ENCODE results near the gene SLA2. TPM values are rescaled to one million over a fixed set of nuclear protein-coding genes. Genes with fewer than 3 reads are reported as not detected.
"Not testable (repeated sequence)": the region's sequence is repeated elsewhere in the genome, so short reads cannot be mapped to it uniquely, and the experiment has no call there.

The SLA2 gene, protein sequence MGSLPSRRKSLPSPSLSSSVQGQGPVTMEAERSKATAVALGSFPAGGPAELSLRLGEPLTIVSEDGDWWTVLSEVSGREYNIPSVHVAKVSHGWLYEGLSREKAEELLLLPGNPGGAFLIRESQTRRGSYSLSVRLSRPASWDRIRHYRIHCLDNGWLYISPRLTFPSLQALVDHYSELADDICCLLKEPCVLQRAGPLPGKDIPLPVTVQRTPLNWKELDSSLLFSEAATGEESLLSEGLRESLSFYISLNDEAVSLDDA
- under 1 TPM; 0.32 to 0.54 (median 0.44) TPM for polyA plus RNA-seq (ENCODE audit: insufficient read length in 4 of 4)

DNA sequence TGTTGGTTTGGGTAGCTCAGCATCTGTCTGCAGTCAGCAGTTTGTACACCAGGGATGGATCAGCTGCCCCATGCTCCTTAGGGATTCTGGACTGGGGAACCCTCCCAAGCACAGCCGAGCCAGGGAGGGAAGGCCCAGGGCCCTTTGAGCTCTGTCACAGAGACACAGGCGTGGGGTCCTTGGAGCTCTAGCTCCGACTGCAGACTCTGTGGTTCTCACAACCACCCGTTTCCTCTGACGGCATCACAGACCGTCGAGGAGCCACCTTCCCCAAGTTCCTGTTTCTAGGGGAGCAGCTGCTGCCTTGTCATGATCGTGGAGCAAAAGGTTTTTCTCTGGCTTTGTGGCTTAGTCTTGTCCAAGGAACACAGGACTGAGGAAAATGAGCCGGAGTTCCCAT, at the start of gene SLA2:
Gene SLA2 (minus strand): TSS at position 199 of the 400 bp plus-strand sequence. CDS start 4,861 bp downstream, outside the sequence.
- DNase-seq (ENCODE audit: low read depth in 4 of 4, low spot score in 3 of 4), result no peak

- not testable (repeated sequence) for DNase-seq (ENCODE audit: low read depth in 4 of 4, low spot score in 3 of 4)
These were observed 49.5 kb upstream of the SLA2 start for GRCh38 chr20:36695467-36695866.

GRCh38 chr20:36688630-36689029, 42.6 kb upstream of the SLA2 start:
- no peak for DNase-seq (ENCODE audit: low read depth in 4 of 4, low spot score in 3 of 4)

DNA sequence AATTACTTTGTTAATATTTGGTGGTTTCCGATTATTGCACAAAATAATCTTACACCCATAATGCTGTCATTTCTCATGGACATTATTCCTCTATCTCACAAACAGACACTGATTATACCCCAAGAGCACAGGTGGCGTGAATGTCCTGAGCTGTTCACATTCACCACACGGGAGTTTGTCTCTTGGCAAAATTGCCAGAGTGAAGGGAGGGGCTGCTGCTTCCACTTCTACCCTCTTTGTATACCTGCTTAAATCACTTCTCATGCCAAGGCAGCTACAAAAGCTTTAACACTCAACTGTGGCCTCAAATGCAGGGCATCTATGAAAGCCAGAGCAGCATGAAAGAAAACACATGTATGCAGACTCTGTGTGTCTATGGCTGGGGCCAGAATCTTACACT, 41.9 kb upstream of the SLA2 start:
- no peak for DNase-seq (ENCODE audit: low read depth in 4 of 4, low spot score in 3 of 4)

DNA sequence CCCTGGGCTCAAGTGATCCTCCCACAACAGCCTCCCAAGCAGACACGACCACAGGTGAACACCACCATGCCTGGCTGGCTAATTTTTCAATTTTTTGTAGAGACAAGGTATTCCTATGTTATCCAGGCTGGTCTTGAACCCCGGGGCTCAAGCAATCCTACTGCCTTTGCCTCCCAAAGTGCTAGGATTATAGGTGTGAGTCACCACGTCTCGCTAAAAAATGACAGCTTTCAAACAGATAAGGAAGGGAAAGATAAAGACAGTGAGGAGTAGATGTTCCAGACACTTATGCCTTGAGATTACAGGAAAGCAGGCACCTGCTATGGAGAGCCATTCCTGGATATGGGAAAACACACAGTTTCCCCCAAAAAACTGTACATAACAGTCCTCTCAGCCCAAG, 40.9 kb upstream of the SLA2 start:
- DNase-seq (ENCODE audit: low read depth in 4 of 4, low spot score in 3 of 4), result no peak

DNA sequence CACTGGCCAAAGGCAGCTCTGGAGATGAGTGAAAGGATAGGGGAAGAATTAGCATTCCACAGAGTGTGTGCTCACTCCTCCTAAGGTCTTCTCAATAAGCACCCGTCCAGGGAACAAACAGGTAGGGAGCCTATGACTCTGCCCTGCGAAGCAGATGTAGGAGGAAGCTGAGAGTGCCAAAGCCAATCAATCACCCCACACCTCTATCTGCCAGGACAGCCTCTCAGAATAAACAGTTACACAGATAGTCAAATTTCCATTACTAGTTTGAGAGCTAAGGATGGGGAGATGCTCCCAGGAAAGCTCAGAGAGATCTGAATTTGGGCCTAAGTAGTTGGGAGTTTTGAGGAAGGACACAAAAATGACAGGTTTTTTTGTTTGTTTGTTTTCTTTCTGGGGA, 40.5 kb upstream of the SLA2 start:
- DNase-seq (ENCODE audit: low read depth in 4 of 4, low spot score in 3 of 4), result no peak

DNA sequence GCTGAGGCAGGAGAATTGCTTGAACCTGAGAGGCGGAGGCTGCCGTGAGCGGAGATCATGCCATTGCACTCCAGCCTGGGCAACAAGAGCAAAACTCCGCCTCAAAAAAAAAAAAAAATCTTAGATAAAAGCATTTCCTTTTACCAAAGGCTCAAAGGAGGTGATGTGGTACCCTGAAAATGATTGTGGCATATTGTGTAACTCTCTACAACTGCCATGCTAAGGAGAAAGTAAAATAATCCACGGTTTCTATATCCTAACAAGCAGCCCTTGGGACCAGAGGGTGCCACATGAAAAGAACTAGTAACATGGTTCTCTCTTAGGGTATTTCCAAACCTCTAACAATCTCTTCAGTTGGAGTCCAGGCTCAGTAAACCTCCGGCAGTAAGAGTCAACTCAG, 38.8 kb upstream of the SLA2 start:
- DNase-seq (ENCODE audit: low read depth in 4 of 4, low spot score in 3 of 4), result no peak

- no peak for DNase-seq (ENCODE audit: low read depth in 4 of 4, low spot score in 3 of 4)
These were observed 36.3 kb upstream of the SLA2 start for GRCh38 chr20:36682311-36682710.

- DNase-seq (ENCODE audit: low read depth in 4 of 4, low spot score in 3 of 4), result no peak
These were observed 31.4 kb upstream of the SLA2 start for GRCh38 chr20:36677422-36677771.

DNA sequence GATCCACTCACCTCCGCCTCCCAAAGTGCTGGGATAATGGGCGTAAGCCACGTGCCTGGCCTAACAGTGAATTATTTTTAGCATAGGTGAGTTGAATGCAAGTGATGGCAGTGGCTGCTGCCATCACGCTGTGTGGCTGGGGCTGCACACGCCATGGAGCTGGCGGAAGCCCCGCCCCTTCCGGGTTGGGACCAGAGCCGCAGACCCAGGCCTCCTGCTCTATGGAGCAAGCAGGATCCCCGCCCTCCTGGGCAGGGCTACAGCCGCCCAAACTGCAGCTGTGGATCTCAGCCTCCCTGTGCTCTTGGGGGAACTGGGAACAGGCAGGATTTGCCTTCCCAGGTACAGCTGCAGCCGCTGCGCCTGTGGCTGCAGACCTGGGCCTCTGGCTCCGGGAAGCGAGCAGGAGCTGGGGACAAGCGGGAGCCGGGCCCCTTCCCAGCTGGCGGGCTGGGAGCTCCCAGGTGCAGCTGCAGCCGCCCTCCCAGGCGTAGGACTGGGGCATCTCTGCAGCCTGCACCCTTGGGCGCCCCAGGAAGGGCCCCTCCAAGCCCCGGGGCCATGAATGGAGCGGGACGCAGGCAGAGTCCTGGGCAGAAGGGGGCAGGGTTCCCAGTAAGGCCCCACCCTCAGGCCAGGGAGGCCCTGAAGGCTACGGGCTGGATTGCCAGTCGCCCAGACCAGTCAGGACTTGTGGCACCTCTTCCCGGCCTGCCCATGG, 30.9 kb upstream of the SLA2 start:
- DNase-seq (ENCODE audit: low read depth in 4 of 4, low spot score in 3 of 4), result no peak

- DNase-seq (ENCODE audit: low read depth in 4 of 4, low spot score in 3 of 4), result not testable (repeated sequence)
These were observed 29.5 kb upstream of the SLA2 start for GRCh38 chr20:36675545-36675944.

DNA sequence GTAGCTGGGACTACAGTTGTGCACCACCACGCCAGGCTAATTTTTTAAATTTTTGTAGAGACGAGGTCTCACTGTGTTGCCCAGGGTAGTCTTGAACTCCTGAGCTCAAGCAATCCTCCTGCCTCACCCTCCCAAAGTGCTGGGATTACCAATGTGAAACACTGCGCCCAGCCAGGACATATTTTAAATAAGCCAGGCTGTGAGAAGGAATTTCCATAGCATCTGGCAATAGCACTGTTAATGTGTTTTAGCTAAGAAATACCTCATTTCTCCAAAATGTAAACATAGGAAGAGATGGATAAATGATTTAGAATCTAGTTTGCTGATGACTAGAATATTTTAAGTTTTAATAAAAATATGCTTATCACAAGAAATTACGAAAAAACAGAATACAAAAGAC, 27.0 kb upstream of the SLA2 start:
- DNase-seq (ENCODE audit: low read depth in 4 of 4, low spot score in 3 of 4), result no peak

GRCh38 chr20:36670665-36671357, 24.8 kb upstream of the SLA2 start:
- DNase-seq (ENCODE audit: low read depth in 4 of 4, low spot score in 3 of 4), result no peak

- DNase-seq (ENCODE audit: low read depth in 4 of 4, low spot score in 3 of 4), result no peak
These were observed 20.3 kb upstream of the SLA2 start for GRCh38 chr20:36666181-36666740.

- no peak for DNase-seq (ENCODE audit: low read depth in 4 of 4, low spot score in 3 of 4)
These were observed 17.0 kb upstream of the SLA2 start for GRCh38 chr20:36663031-36663430.

DNA sequence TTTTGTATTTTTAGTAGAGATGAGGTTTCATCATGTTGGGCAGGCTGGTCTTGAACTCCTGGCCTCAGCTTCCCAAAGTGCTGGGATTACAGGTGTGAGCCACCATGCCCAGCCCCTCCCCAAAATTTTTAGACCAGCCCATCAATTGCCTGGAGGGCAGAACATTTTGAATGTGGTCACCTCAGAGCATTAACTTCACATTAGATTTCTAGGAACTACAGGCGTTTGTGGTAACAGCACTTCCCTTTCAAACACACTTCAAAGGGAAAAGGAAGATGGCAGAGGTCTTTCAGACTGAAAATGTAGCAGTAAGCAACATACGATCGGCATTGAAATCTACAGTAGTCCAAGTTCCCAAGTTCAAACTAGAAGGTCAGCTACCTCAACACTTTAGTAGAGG, 12.3 kb upstream of the SLA2 start:
- no peak for DNase-seq (ENCODE audit: low read depth in 4 of 4, low spot score in 3 of 4)

GRCh38 chr20:36656733-36657132, 10.7 kb upstream of the SLA2 start:
- DNase-seq (ENCODE audit: low read depth in 4 of 4, low spot score in 3 of 4), result no peak

DNA sequence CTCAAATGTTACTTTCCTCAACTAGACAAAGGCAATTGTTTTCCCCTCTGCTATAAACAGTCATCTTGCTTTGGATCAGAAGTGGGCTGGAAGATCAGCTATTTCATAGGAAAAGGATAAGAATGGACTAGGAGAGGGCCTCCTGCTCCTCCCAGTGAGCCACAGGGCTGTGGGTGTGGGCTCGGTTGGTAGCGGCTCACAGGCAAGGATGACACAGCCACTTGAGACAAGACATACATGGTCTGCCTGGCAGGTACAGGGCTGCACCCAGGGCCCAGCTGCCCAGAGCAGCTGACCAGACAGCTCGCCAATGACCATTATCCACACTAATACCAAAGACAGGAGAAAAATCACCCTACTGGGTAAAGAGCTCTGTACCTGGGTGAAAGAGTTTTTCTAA, 9.0 kb upstream of the SLA2 start:
- no peak for DNase-seq (ENCODE audit: low read depth in 4 of 4, low spot score in 3 of 4)

DNA sequence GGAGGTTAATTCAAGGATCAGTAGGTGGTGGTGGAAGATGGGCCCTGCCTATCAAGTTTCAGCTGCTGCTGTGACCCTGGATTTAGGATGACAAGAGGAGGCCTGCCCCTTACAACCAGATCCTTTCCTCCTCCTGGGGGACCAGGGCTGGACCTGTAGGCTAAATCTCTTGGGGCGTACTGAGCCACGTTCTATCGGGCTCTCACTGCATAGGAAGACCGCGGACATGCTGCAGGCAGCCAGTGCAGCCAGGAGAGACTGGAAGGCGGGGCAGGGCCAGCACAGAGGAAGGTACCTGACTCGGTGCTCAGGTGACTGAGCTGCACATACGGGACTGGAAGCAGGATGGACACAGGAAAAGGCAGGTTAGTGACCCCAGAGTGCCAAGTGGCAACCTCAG, 8.5 kb upstream of the SLA2 start:
- DNase-seq (ENCODE audit: low read depth in 4 of 4, low spot score in 3 of 4), result no peak

- DNase-seq (ENCODE audit: low read depth in 4 of 4, low spot score in 3 of 4), result no peak
These were observed 7.5 kb upstream of the SLA2 start for GRCh38 chr20:36653456-36653855.
